ENCODE data around the gene HPX. TPM values are rescaled to one million over a fixed set of nuclear protein-coding genes. Genes with fewer than 3 reads are reported as not detected.
A peak's percentile ranks its signal among the peaks of the same experiment; 100 is the strongest.

HPX gene, protein sequence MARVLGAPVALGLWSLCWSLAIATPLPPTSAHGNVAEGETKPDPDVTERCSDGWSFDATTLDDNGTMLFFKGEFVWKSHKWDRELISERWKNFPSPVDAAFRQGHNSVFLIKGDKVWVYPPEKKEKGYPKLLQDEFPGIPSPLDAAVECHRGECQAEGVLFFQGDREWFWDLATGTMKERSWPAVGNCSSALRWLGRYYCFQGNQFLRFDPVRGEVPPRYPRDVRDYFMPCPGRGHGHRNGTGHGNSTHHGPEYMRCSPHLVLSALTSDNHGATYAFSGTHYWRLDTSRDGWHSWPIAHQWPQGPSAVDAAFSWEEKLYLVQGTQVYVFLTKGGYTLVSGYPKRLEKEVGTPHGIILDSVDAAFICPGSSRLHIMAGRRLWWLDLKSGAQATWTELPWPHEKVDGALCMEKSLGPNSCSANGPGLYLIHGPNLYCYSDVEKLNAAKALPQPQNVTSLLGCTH
- total RNA-seq (2014; rRNA removed; shearing (Covaris generic)): not detected in 2 replicates

DNA sequence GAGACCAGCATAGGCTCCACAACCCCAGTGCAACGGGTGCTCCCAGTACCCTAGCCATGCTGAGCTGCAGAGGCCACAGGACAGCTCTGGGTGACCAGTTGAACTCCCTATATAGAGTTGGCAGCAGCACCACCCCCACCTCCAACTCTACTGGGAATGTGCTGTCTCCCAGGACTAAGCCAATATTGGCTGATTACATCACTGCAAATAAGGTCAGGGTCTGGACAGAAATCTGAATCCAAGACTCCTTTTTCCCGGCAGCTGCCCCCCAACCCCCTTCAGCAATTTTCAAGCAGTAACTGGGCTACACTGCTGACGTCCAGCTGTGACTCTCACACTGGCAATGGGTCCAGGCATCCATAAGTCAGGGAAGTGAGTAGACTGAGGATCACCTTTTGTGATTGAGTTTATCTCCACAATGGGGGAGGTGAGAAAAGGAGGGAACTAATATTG lies at the start of gene HPX:
HPX (minus strand) TSS at position 82 of the 453 bp plus-strand sequence; CDS start at position 58, 24 bp downstream.
- Histone ChIP-seq H3K27ac (no peak within 1 kb of the TSS), H3K9me3 (replicated peaks) (no peaks in the 10 kb centered on the region), H3K36me3 (no peaks in the 10 kb centered on the region), H3K27me3 (0 out of 2 replicates have a peak, but pooled peaks cover 2% of the 10 kb centered on the region), H3K4me3 (no peak within 1 kb of the TSS), H3K4me1 (no peaks in the 10 kb centered on the region)
- no peak for DNase-seq

DNA sequence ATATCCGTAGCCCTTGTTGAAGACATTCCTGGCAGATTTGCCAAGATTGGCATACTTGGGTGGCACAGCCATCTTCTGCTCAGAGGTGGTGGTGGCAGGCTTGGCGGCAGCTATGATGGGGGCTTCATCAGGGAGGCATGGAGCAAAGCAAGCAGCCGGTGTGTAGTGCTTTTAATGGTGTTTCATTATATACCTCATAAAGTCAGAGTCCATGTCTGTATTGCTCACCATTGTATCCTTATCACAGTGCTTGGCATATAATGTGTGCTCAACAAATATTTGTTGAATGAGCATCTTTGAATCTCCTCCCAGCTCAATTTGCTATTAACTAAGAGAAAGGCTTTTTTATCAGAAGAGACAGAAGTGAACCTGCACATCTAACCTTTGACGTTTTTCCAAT lies 48.5 kb upstream of the HPX start:
- H3K27ac ChIP-seq: no peak overlapping the region
- no peaks in the 10 kb centered on the region for H3K4me1 ChIP-seq
- DNase-seq: no peak
- H3K27me3 ChIP-seq: no peaks in the 10 kb centered on the region
- H3K9me3 ChIP-seq (replicated peaks): no peaks in the 10 kb centered on the region
- no peak overlapping the region for H3K4me3 ChIP-seq
- H3K36me3 ChIP-seq: peaks cover 51% of the 10 kb centered on the region

GRCh38 chr11:6488821-6489220 lies 48.0 kb upstream of the HPX start:
- Histone ChIP-seq H3K4me3 (no peak overlapping the region), H3K27ac (no peak overlapping the region), H3K27me3 (no peaks in the 10 kb centered on the region), H3K4me1 (no peaks in the 10 kb centered on the region), H3K9me3 (replicated peaks) (no peaks in the 10 kb centered on the region), H3K36me3 (peaks cover 51% of the 10 kb centered on the region)
- DNase-seq: no peak

DNA sequence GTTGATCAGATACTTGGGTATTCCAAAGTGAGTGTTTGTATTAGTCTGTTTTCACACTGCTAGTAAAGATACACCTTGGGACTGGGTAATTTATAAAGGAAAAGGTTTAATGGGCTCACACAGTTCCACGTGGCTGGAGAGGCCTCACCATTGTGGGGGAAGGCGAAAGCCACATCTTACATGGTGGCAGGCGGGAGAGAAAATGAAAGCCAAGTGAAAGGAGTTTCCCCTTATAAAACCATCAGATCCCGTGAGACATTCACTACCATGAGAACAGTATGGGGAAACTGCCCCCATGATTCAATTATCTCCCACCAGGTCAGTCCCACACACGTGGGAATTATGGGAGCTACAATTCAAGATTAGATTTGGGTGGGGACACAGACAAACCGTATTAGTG lies 47.6 kb upstream of the HPX start:
- Histone ChIP-seq H3K27ac (no peak overlapping the region), H3K36me3 (peaks cover 54% of the 10 kb centered on the region), H3K4me3 (no peak overlapping the region), H3K27me3 (no peaks in the 10 kb centered on the region), H3K4me1 (no peaks in the 10 kb centered on the region), H3K9me3 (replicated peaks) (no peaks in the 10 kb centered on the region)
- DNase-seq: no peak

- DNase-seq: no peak
Measured at GRCh38 chr11:6486938-6487337, 46.2 kb upstream of the HPX start.

DNA sequence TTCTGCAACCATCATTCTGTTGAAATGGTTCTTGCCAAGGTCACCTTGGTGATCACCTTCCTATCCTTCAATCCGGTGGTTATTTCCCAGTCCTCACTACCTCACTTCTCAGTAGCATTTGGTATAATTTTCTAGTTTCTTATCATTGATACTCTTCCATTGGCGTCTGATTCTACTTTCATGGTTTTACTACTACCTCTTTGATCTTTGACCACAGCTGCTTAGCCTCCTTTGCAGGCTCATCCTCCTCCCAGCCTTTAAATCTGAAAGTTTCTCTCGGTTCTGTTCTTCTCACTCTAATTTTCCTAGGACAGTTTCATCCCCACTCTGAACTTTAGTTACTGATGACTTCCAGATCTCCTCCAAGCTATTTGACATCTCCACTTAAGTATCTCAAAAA lies 45.5 kb upstream of the HPX start:
- Histone ChIP-seq H3K4me1 (no peaks in the 10 kb centered on the region), H3K36me3 (peaks cover 52% of the 10 kb centered on the region), H3K4me3 (no peak overlapping the region), H3K9me3 (replicated peaks) (no peaks in the 10 kb centered on the region), H3K27me3 (no peaks in the 10 kb centered on the region), H3K27ac (no peak overlapping the region)
- no peak for DNase-seq

More at GRCh38 chr11:6486938-6487337, 46.2 kb upstream of the HPX start:
- no peak overlapping the region for H3K4me3 ChIP-seq
- H3K4me1 ChIP-seq: no peaks in the 10 kb centered on the region
- no peak overlapping the region for H3K27ac ChIP-seq
- peaks cover 55% of the 10 kb centered on the region for H3K36me3 ChIP-seq
- no peaks in the 10 kb centered on the region for H3K27me3 ChIP-seq
- no peaks in the 10 kb centered on the region for H3K9me3 ChIP-seq (replicated peaks)

DNA sequence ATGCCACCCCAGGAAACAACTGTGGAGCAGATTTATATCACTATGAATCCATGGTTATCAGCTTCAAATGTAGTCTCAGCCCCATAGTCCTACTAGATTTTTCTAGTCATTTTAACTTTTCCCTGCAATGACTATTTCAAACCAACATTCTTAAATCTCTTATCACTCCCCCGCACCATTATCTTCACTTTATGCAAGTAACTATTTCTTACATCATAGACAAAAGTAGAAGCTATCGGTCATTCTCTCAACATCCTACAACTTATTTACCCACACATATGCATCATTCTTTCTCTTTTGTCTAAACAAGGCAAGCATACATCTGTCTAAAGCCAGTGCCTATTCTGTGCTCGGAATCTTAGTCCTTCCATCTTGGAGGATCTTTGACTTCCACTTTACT lies 44.9 kb upstream of the HPX start:
- Histone ChIP-seq H3K36me3 (peaks cover 52% of the 10 kb centered on the region), H3K27ac (no peak overlapping the region), H3K27me3 (no peaks in the 10 kb centered on the region), H3K9me3 (replicated peaks) (no peaks in the 10 kb centered on the region), H3K4me3 (no peak overlapping the region), H3K4me1 (no peaks in the 10 kb centered on the region)
- no peak for DNase-seq

DNA sequence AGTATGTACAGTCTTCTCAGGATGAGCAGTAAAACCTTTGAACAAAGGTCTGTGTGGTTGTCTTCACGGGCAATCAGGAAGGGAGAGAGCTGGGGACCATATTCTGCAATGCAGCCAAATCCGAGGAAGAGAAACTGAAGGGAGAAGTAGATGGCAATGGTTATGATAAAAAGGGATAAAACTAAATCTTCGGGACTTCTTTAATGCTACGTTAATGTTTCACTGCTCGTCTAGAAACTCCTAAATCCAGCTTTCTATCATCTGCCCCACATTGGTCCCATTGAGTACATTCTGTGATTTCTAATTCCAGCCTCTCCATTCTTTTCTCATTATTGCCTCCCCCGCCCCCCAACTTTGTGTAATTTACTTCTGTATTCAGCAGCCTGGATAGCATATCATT lies 42.2 kb upstream of the HPX start:
- Histone ChIP-seq H3K27me3 (no peaks in the 10 kb centered on the region), H3K4me3 (no peak overlapping the region), H3K36me3 (peaks cover 42% of the 10 kb centered on the region), H3K4me1 (peaks cover 3% of the 10 kb centered on the region; the same call in 1 of the 2 replicates), H3K9me3 (replicated peaks) (no peaks in the 10 kb centered on the region), H3K27ac (no peak overlapping the region)
- DNase-seq: no peak

DNA sequence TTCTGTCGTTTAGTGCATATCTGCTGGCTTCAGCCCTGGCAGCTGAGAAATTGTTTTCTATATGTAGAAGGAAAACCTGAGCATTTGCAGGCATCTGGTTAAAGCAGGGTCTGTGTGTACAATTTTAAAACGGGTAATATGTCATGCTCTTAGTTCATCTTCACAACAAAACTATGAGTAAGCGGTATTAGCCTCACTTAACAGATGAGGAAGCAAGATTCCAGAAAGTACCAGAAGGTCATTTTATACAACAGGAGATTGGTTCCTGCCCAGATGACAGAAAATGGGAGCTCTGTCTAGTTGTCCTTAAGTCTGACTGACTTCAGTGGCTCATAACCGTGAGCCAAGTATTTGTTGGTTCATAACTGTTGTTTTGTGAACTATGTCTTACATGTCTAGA lies 41.7 kb upstream of the HPX start:
- Histone ChIP-seq H3K4me3 (peak overlapping the region; percentile 83), H3K36me3 (peaks cover 39% of the 10 kb centered on the region), H3K27me3 (no peaks in the 10 kb centered on the region), H3K27ac (no peak overlapping the region), H3K9me3 (replicated peaks) (no peaks in the 10 kb centered on the region), H3K4me1 (peaks cover 3% of the 10 kb centered on the region; the same call in 1 of the 2 replicates)
- no peak for DNase-seq

- peaks cover 3% of the 10 kb centered on the region; the same call in 1 of the 2 replicates for H3K4me1 ChIP-seq
- no peaks in the 10 kb centered on the region for H3K27me3 ChIP-seq
- H3K36me3 ChIP-seq: peaks cover 34% of the 10 kb centered on the region
- peak in 1 of 2 experiments; percentile 12 for DNase-seq
- H3K9me3 ChIP-seq (replicated peaks): no peaks in the 10 kb centered on the region
- peak overlapping the region; percentile 83 for H3K4me3 ChIP-seq
- peak overlapping the region; percentile 82 for H3K27ac ChIP-seq
Measured at GRCh38 chr11:6481924-6482275, 41.1 kb upstream of the HPX start.

DNA sequence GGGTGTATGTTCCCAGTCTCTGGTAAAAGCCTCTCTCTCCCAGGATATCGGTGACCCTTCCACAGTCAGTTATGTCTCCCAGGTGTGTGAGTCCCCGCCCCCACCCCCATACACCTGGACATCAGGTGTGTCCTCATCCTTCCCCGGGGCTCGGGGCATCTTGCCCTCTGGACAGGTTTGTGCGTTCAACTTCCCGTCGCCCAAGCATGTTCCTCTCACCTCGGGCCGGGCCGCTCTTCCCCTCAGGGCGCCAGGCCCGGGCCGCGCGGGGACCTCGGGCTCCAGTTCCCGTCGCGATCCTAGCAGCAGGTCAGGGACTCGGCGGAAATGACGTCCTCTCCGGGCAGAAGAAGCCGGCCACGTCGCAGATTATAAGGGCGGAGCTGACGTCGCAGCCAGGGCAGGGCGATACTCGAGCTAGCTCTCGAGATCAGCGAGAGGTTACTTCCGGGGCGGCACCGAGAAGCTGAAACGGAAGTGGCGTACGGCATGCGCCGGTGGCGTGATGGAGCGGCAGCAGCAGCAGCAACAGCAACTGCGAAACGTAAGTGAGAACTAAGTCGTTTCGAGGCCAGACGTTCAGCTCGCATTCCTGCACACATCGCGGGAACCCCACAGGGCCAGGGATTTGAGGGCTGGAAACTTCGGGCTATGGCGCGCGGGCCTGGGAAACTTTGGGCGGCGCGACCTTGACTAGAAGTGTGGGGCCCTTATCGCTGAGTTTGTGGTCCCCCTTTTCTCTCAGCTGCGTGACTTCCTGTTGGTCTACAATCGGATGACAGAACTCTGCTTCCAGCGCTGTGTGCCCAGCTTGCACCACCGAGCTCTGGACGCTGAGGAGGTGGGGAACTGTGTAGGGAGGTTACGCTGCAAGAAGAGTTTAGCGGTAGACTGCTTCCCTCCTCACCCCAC lies 40.5 kb upstream of the HPX start, which contains the start of the genes ARFIP2 and TIMM10B:
ARFIP2 (minus strand) TSS at position 320 of the 912 bp plus-strand sequence. CDS start 910 bp downstream, outside the sequence.
TIMM10B (plus strand) TSS at position 490 of the 912 bp plus-strand sequence; CDS start at position 506, 16 bp downstream.
- peak; percentile 96 to 97 for DNase-seq
- H3K36me3 ChIP-seq: peaks cover 30% of the 10 kb centered on the region

GRCh38 chr11:6480299-6480914 lies 39.6 kb upstream of the HPX start:
- H3K36me3 ChIP-seq: peaks cover 24% of the 10 kb centered on the region
- peak overlapping the region; percentile 82 for H3K27ac ChIP-seq
- H3K4me3 ChIP-seq: peak overlapping the region; percentile 83
- no peak for DNase-seq
- H3K4me1 ChIP-seq: peaks cover 3% of the 10 kb centered on the region; the same call in 1 of the 2 replicates
- H3K27me3 ChIP-seq: no peaks in the 10 kb centered on the region
- no peaks in the 10 kb centered on the region for H3K9me3 ChIP-seq (replicated peaks)

More for the DNA sequence above, 40.5 kb upstream of the HPX start, which contains the start of the genes ARFIP2 and TIMM10B:
- Histone ChIP-seq H3K27me3 (no peaks in the 10 kb centered on the region), H3K4me1 (peaks cover 3% of the 10 kb centered on the region; the same call in 1 of the 2 replicates), H3K4me3 (peak within 1 kb of the TSS; percentile 83), H3K9me3 (replicated peaks) (no peaks in the 10 kb centered on the region), H3K27ac (peak within 1 kb of the TSS; percentile 82)

DNA sequence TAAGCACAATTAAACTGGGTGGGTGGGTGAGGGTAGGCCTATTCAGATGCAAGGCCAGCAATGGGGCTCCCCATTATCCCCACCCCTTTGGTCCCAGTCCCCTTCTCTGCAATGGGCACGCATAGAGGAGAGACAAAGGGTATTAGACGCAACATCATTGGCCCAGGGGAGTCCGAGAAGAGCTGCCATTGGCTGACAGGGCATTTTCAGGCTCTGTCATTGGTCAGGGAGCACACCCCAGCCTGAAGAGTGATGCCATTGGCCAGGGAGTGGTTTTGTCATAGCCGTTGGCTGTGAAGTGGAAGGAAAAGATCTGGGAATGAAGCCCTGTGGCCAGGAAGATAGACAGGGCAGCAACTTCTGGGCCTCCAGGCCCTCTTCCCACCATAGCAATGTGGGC lies 35.8 kb upstream of the HPX start:
- Histone ChIP-seq H3K27ac (no peak overlapping the region), H3K4me3 (no peak overlapping the region), H3K9me3 (replicated peaks) (no peaks in the 10 kb centered on the region), H3K36me3 (no peaks in the 10 kb centered on the region; the same call in 1 of the 2 replicates), H3K4me1 (peaks cover 3% of the 10 kb centered on the region; the same call in 1 of the 2 replicates), H3K27me3 (no peaks in the 10 kb centered on the region)
- no peak for DNase-seq

DNA sequence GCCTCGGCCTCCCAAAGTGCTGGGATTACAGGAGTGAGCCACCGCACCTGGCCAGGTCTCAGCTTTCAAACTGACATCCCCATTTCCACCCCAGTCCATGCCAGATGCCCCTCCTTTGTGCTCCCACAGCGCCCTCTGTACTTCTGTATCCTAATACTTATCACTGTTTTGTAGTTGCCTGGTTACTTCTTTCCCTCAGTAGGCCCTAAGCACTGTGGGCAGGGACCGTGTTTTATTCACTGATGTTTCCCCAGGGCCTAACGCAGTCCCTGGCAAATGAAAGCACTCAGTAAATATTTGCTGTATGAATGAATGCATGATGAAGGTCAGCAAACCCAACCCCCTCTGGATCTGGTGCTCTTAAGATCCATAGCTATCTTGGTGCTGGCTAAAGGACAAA lies 35.1 kb upstream of the HPX start:
- Histone ChIP-seq H3K4me3 (no peak overlapping the region), H3K9me3 (replicated peaks) (no peaks in the 10 kb centered on the region), H3K27me3 (no peaks in the 10 kb centered on the region), H3K27ac (no peak overlapping the region), H3K36me3 (no peaks in the 10 kb centered on the region; the same call in 1 of the 2 replicates), H3K4me1 (peaks cover 3% of the 10 kb centered on the region; the same call in 1 of the 2 replicates)
- DNase-seq: no peak
